Tongue (tissue), 2 donors: Measurements from ENCODE around the gene PLA2G5. TPM values are rescaled to one million over a fixed set of nuclear protein-coding genes. Genes with fewer than 3 reads are reported as not detected.

Experiments used
- DNase-seq: peaks from one replicate; pipeline ENCODE4 v3.0.0-alpha.2; 2015
- total RNA-seq: library from RNA; depleted of rRNA; stranded (reverse); fragments of >200 nt; gene quantifications from one replicate; pipeline ENCODE4 v1.2.3, GENCODE V29; 2014

Gene PLA2G5
- total RNA-seq, 1 donor from 2014 or later: not detected

DNA sequence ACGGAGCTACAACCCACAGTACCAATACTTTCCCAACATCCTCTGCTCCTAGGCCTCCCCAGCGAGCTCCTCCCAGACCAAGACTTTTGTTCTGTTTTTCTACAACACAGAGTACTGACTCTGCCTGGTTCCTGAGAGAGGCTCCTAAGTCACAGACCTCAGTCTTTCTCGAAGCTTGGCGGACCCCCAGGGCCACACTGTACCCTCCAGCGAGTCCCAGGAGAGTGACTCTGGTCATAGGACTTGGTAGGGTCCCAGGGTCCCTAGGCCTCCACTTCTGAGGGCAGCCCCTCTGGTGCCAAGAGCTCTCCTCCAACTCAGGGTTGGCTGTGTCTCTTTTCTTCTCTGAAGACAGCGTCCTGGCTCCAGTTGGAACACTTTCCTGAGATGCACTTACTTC is 20.6 kb downstream of the PLA2G5 start:
- no peak for DNase-seq

GRCh38 chr1:20093303-20093702 is 23.3 kb downstream of the PLA2G5 start:
- no peak for DNase-seq

- peak; percentile 28 for DNase-seq
These were observed 24.0 kb downstream of the PLA2G5 start for GRCh38 chr1:20093940-20094391.

DNA sequence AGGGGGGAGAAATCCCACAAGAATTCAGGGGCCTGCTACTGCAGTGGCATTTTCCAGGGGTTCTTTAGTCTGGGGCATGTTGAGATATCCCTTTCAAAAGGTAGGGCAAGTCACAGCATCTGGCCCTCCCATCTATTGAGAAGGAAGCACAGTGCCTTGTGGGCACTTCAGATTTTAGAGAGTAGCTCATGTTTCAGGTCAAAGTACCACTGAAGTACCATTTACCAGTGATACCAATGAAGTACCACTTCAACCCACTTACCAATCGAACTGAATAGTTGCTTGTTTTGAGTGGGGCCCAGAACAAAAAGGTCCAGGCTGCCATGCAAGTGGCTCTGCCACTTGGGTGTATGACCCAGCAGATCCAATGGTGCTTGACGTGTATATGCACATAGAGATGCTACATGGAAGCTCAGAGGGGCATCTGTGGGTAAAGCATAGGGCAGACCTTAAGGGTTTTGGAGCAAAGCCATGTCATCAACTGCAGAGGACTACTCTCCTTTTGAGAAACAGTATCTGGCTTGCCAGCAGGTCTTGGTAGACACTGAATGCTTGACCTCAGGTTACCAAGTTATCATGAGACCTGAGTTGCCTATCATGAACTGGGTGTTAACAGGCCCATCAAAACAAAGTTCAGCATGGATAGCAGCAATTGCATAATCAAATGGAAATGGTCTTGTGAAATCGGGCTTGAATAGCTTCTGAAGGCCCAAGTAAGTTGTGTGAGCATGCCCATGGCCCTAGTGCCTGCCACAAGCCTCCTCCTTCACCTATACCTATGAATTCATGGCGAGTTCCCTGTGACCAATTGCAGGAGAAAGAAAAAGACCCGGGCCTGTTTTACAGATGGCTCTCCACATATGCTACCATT is 25.8 kb downstream of the PLA2G5 start:
- DNase-seq: no peak

DNA sequence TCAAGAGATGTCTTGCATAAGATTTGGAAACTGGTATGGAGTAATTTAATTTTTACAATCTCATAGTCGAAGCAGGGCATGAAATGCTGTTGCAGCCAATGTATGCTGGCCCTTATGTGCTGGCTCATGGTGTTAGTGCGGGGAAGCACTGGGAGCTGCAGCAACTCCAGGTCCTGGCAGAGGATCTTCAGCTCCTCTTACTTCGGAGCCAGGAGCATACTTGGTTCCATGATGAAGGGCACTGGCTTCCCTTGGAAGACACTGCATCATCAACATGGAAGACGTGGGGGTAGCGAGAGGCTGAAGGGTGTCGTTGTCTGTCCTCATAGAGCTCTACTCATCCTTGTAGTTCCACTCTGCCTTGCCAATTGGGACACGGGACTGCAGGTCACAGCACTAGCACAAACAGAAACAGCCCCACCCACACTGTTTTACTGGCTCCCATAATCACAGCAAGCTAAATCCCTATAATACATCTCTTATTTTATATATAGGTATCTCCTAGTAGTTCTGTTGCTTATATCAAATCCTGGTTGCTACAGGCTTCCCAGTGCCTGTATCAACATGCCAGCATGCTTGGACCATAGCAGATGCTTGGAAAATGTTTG is 26.9 kb downstream of the PLA2G5 start:
- DNase-seq: no peak

DNA sequence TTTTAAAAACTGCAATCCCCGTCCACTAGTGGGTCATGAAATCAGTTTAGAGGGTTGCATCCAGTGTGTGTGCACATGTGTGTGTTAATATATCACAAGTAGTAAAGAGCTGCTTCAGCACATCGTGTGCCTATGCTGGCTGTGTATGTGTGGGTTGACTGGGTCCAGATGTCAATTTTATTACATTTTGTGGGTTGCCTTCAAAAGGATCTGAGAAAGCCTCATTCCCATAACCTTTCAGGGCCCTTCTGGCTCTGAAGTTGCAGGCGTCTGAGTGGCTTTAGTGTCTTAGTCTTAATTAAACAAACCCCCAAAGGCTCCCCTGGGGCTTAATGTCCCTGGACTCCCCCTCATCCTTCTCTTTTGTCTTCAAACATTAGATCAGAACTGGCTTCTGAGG is 29.5 kb downstream of the PLA2G5 start:
- no peak for DNase-seq

DNA sequence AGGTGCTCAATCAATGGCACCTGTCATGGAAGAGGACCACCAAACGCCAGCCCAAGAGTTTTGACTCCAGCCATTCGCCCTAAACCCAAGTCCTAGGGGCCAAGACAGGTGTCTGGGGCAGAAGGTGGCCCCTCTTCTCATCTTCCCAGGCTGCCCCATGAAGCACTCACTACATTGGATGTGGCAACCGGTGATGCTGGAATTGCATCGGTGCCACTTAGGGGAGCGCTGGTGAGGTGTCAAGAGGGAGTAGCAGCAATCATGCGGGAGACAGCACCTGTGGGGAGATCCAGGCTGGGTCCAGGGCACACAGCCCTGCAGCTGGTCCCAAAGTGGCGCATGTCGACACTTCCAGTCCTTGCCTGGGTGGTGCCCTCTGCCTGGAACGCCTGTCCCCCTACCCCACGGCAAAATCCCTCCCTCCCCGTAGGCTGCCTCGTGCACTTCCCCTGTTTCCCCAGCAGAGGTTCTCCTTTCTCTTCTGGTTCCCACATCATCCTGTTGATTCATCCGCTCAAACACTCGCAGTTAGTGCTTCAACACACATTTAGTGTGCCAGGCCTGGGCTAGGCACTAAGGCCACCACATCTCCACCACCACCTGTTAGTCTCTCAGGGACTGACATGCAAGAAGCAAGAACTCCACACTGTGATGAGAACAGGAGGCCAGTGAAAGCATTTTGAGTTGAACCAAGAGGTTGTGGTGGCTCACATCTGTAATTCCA is 30.8 kb downstream of the PLA2G5 start:
- DNase-seq: peak; percentile 54

DNA sequence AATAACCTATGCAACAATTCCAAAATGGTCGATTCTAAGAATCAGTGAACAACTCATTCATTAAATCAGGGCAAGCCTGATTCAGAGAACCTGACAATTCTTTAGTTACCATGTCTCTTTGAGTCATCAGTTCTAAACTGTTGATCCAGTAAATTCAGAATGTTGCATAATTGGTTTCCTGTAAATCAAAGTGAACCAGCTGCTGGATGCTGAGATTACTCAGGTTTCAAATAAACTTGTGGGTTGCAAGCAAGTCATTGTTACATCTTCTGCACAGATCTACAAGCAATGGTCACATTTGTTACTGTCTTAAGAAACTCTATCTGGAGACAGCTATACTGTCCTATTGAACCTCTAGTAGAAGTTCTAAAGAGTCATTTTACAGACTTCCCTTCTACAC is 32.9 kb downstream of the PLA2G5 start:
- DNase-seq: no peak

DNA sequence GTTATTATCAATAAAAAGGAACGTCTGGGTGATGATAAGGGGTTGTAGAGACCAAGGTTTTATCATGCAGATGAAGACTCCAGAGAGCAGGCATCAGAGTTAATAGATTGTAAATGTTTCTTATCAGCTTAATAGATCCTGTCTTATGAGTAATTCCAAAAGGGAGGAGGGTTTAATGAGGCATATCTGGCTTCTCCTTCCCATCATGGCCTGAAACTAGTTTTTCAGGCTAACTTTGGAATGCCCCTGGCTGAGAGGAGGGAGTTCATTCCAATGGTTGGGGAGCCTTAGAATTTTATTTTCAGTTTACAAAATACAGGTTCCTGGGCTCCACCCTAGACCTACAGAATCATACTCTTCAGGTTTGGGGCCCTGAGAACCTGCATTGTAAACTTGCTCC is 35.9 kb downstream of the PLA2G5 start:
- DNase-seq: no peak

DNA sequence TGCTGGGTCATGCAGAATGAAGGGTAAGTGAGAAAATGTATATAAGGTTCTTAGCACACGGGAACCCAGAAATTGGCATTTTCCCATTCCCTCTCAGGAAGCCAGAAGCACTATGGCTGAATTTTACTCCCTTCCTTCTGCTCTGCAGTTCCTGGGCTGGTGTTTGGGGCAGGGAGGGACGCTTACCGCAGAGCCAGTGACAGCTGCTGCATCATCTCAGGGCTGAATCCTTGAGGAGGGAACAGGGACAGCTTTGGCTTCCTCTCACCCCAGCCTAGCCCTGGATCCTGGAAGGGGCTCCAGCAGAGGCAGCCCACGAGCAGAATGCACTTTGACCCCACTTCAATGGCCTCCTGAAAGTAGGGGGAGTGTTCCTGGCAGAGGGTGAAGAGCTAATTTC is 37.4 kb downstream of the PLA2G5 start:
- no peak for DNase-seq

- no peak for DNase-seq
These were observed 37.8 kb downstream of the PLA2G5 start for GRCh38 chr1:20107796-20108195.

DNA sequence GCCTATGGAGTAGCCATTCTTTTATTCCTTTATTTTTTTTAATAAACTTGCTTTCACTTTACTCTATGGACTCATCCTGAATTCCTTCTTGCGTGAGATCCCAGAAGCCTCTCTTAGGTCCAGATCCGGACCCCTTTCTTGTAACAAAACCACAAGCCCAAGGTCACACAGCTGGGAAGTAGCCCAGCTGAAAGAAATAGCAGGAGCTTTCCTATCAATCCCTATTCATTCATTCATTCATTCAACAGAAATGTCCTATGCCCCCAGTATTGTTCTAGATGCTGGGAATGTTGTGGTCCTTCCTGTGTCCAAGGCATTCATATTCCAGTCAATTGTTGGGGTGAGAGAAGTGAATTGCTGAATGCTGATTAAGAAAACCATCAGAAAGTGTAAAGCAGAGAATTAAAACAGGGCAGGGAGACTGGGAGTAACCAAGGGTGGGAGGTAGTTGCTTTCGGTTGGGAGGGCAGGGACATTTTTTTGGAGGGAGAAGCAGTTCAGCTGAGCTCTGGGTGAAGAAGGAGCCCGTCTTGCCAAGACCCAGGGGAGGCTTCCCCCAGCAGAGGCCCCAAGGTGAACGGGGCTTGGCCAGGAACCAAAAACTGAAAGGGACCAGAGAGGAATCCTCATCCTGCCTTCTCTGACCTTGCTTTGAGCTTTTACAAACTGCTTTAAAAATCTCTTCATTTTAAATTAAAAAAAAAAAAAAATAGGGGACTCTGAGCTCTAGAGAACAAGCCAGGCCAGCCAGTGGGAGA is 38.6 kb downstream of the PLA2G5 start:
- DNase-seq: no peak

DNA sequence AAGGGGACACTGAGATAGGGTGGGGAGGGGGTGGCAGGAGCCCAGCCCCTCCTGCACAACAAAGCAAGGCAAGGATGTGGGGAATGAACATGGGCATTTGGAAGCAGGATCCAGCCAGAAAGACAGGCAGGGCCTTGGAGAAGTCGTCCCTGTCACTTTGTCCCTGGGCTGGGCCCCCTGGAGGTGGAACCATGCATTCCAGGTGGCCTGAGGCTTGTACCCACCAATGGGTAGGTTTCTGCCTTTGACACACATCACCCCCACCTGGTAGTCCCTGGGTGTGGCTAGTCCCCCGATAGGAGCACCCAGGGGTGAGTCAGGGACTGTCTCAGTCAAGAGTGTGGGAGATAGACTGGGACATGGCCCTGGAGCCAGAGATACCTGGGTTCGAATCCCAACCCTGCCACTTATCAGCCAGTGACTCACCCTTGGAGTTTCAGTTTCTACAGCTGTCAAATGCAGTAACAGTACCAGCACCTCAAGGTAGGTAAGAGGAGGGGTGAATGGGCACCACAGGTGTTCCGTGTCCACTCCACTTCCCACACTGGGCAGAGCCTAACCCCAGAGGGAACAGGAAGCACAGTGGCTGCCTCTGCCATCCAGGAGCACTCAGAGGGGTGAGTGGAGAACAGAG is 39.3 kb downstream of the PLA2G5 start:
- DNase-seq: no peak

DNA sequence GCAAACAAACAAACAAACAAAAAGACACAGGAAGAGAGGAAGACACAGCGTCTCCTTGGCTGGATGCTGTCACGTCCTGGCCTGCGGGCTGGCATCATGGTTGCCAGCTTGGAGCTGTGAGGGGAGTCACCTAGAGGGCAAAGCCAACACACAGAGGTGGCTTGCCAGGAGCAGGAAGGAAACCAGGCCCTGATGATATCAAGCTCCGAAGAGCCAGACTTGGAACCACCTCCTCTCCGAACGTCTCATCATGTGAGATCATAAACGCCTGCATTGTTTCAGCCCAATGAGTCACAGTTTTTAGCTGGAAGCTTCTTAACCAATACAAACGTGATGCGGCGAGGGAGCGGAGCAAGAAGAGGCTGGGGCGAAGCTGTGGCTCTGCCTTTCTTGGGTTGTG is 40.7 kb downstream of the PLA2G5 start:
- DNase-seq: no peak

DNA sequence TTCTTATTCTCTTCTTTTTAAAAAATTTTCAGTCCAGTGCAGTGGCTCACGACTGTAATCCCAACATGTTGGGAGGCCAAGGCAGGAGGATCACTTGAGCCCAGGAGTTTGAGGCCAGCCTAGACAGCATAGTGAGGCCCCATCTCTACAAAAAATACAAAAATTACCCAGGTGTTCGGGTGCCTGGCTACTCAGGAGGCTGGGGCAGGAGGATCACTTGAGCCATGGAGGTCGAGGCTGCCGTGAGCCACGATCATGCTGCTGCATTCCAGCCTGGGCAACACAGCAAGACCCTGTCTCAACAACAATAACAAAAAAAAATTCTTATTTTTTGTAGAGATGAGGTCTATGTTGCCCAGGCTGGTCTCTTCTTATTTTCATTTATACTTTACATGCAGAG is 41.5 kb downstream of the PLA2G5 start:
- DNase-seq: no peak

DNA sequence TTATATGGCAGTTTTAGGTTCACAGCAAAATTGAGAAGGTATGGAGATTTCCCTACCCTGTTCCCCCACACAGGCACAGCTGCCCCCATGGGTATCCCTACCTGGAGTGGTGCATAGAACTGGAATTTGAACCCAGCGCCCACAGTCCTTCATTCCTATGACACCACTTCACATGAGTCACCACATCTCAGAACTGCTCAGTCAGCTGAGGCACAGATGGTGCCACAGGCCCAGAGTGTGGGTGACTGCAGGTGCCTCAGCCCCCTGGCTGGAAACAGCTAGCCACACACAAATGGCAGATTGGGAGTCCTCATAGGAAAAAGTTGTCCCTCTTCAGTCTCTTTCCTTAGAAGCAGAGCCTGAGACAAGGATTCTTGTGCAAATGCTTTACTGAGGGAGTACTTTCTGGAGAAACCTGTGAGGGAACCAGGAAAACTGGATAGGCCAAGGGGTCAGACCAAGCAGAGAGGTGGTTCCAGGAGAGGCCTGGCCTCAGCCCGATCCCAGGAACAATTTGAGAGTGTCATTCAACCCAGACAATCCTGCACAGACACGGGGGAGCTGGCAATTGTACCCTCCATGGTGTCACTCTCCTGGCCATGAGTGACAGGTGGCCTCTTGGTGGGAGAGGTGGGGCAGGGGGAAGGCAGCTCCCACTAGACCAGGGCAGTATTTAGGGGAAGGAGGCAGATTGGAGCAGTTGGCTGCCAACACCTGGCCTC is 42.4 kb downstream of the PLA2G5 start:
- DNase-seq: no peak

GRCh38 chr1:20114021-20114648 is 44.1 kb downstream of the PLA2G5 start:
- no peak for DNase-seq

DNA sequence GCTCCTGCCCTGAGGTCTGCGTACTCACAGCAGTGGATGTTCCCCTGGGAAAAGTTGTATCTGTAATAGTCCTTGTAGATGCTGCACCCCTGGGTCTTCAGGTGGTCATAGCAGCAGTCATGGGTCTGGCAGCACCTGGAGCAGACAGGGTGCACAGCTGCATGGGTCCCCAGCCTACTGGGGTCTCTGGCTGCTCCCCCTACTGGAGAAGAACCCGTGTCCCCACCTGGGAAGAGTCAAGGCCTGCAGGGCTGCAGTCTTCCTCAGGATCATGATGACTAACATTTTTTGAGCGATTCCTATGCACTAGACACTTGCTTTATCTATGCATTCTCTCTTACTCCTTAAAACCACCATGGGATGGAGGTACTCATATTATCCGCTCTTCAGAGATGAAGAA is 45.5 kb downstream of the PLA2G5 start:
- DNase-seq: no peak

DNA sequence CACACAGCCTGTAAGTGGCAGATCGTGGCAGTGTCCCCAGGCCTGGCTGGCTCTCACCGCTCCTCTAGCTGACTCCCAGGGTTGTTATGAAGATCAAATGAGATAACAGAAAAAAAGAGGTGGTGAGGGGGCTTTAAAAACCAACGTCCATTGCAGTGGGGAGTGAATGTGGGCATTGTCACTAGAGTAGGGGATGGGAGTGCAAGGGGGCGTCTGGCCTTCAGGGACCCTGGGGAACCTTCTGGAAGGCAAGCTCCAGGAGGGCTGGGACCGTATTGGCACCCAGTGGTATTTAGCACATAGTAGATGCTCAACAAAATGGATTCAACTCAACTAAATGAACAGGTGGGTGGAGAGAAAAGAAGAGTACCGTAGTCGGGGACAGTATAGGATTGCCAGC is 45.9 kb downstream of the PLA2G5 start:
- no peak for DNase-seq

- DNase-seq: no peak
These were observed 47.2 kb downstream of the PLA2G5 start for GRCh38 chr1:20117236-20117635.

- no peak for DNase-seq
These were observed 49.4 kb downstream of the PLA2G5 start, which contains the start of gene PLA2G2D for GRCh38 chr1:20119347-20119746. TSS of gene PLA2G2D (minus strand) at chr1:20119536. CDS start at chr1:20119498, 38 bp downstream.
